DND-41 (cell line): ENCODE measurements around the gene NTMT1.

Source experiments
- EZH2 ChIP-seq: IDR thresholded peaks from 3 replicates; pipeline ENCODE4 v1.6.1; 2012; ENCODE audit warnings: borderline replicate concordance, low read depth, mild to moderate bottlenecking, moderate library complexity, low read length, inconsistent platforms; ENCODE audit not compliant: severe bottlenecking
- TF ChIP-seq, protein P1 (sequence below): IDR thresholded peaks from 2 replicates; pipeline ENCODE4 v1.5.1; 2012; ENCODE audit warnings: borderline replicate concordance, low read length, moderate library complexity, mild to moderate bottlenecking; ENCODE audit not compliant: poor library complexity, severe bottlenecking; ENCODE audit errors: extremely low read depth

DNA sequence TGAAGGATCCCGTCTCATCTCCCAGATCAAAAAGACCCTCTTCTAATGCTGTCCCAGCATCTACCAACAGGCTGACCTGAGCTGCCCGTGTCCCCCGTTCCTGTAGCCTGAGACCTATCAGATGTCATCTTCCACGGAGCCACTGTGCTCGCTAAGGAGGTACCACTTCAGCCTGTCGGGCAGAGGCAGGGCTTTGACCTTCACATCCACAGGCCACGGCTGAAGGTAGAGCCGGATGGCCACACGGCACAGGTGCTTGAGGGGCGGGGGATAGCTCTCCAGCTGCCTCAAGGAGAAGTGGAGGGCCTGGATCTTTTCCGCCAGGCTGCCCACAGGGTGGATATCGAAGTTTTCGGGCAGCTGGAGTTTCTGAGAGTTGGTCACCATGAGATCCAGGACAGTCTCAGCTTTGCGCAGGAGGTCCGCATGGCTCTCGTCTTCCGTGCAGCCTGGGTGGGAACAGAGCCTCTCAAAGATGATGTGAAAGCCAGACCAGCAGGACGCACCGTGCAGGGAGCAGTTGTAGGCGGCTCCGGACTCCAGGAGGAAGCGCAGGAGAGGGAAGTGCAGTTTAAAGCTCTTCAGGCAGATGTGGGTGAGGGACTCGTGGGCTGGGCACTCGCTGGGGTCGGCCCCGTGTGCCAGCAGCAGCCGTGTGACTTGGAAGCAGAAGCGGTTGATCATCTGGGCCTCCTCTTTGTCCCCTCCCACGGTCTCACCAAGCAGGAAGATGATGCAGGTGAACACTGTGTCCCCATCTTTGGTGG lies 11.9 kb downstream of the NTMT1 start:
- TF ChIP-seq, protein P1, sequence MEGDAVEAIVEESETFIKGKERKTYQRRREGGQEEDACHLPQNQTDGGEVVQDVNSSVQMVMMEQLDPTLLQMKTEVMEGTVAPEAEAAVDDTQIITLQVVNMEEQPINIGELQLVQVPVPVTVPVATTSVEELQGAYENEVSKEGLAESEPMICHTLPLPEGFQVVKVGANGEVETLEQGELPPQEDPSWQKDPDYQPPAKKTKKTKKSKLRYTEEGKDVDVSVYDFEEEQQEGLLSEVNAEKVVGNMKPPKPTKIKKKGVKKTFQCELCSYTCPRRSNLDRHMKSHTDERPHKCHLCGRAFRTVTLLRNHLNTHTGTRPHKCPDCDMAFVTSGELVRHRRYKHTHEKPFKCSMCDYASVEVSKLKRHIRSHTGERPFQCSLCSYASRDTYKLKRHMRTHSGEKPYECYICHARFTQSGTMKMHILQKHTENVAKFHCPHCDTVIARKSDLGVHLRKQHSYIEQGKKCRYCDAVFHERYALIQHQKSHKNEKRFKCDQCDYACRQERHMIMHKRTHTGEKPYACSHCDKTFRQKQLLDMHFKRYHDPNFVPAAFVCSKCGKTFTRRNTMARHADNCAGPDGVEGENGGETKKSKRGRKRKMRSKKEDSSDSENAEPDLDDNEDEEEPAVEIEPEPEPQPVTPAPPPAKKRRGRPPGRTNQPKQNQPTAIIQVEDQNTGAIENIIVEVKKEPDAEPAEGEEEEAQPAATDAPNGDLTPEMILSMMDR, result no peak
- no peak for TF ChIP-seq EZH2
